GM12878 (cell line): ENCODE data around the gene GAK. TPM values are rescaled to one million over a fixed set of nuclear protein-coding genes. Genes with fewer than 3 reads are reported as not detected.

Experiments used
- ATAC-seq: fragments of 200-7000 bp; cut with Tn5 transposase; 3 replicates; pipeline ENCODE4 v1.9.1; 2020; ENCODE audit warnings: mild to moderate bottlenecking, moderate library complexity
- BruUV-seq: library from RNA; stranded (reverse); fragments of 400-500 nt; replicated peaks from 2 replicates; lab custom pipeline; 2021; lab: Mats Ljungman, UMichigan
- CTCF ChIA-PET: fragments of 300-600 bp; sonication (Branson Sonifier 250); formaldehyde crosslinking; extraction: SDS; loops from one replicate; lab custom pipeline; 2021; ENCODE audit warnings: inconsistent platforms; lab: Yijun Ruan, JAX
- POLR2A ChIA-PET: fragments of 350-600 bp; formaldehyde crosslinking; extraction: SDS; loops from one replicate; lab custom pipeline; 2021; ENCODE audit warnings: inconsistent platforms; lab: Charles Lee
- RAD21 ChIA-PET: fragments of 300-600 bp; sonication (Branson Sonifier 250); formaldehyde crosslinking; loops from one replicate; lab custom pipeline; 2023; ENCODE audit warnings: antibody characterized with exemption; ENCODE audit not compliant: unreplicated experiment; lab: Charles Lee
- SMC1A ChIA-PET: fragments of 300-600 bp; sonication (Branson Sonifier 250); formaldehyde crosslinking; loops from one replicate; lab custom pipeline; 2023; ENCODE audit not compliant: unreplicated experiment, uncharacterized antibody; lab: Charles Lee
- DNase-seq: peaks from one replicate; pipeline ENCODE4 v3.0.0-alpha.2; 2011; ENCODE audit warnings: low read depth, low spot score
- FAIRE-seq: peaks from 3 replicates; lab custom pipeline; 2011; peaks lifted over from hg19 to GRCh38; lab: Jason Lieb, UNC
- H2AFZ ChIP-seq: 2 replicates; pipeline ENCODE4 v1.6.0; 2011; ENCODE audit warnings: low read depth, low read length, control low read depth; ENCODE audit not compliant: control insufficient read depth
- H3K27ac ChIP-seq: 2 replicates; pipeline ENCODE4 v1.5.1; 2011; ENCODE audit warnings: control low read depth; ENCODE audit not compliant: control insufficient read depth, insufficient read depth
- H3K27me3 ChIP-seq, 2 experiments: replicated peaks in 1 of 2; 2 replicates each; pipeline versions ENCODE4 v1.6.0 to v1.6.1; 2011; ENCODE audit warnings: low read length in 1 of 2; ENCODE audit not compliant: control insufficient read depth in 2 of 2, insufficient read depth in 2 of 2
- H3K36me3 ChIP-seq, 2 experiments: 2 replicates each; pipeline ENCODE4 v1.5.1; 2011; ENCODE audit warnings: low read length in 1 of 2; ENCODE audit not compliant: control insufficient read depth in 2 of 2, insufficient read depth in 2 of 2
- H3K4me1 ChIP-seq: 2 replicates; pipeline ENCODE4 v1.6.1; 2011; ENCODE audit warnings: mild to moderate bottlenecking, low read length, moderate library complexity, mixed read lengths; ENCODE audit not compliant: control insufficient read depth, insufficient read depth
- H3K4me2 ChIP-seq: 2 replicates; pipeline ENCODE4 v1.6.0; 2011; ENCODE audit warnings: control low read depth; ENCODE audit not compliant: control insufficient read depth, insufficient read depth
- H3K4me3 ChIP-seq: fragments of 200-600 bp; sonication (generic); 2 replicates; pipeline ENCODE4 v1.5.1; 2016
- H3K79me2 ChIP-seq: 2 replicates; pipeline ENCODE4 v1.6.0; 2011; ENCODE audit warnings: low read length; ENCODE audit not compliant: control insufficient read depth, insufficient read depth
- H3K9ac ChIP-seq: 2 replicates; pipeline ENCODE4 v1.8.0; 2011; ENCODE audit warnings: low read length, control low read depth, mixed read lengths; ENCODE audit not compliant: control insufficient read depth, insufficient read depth
- H3K9me3 ChIP-seq: replicated peaks from 3 replicates; pipeline ENCODE4 v1.5.1; 2011; ENCODE audit warnings: mild to moderate bottlenecking, low read length; ENCODE audit not compliant: control insufficient read depth, insufficient read depth
- H4K20me1 ChIP-seq: 2 replicates; pipeline ENCODE4 v1.6.0; 2011; ENCODE audit not compliant: control insufficient read depth, insufficient read depth
- POLR2A ChIP-seq: IDR thresholded peaks from 2 replicates; pipeline ENCODE4 v1.6.1; 2011; ENCODE audit warnings: low read depth, mild to moderate bottlenecking, low read length
- ZNF274 ChIP-seq: IDR thresholded peaks from one replicate; pipeline ENCODE4 v1.8.0; 2011; ENCODE audit not compliant: insufficient read length, insufficient read depth
- WGBS: methylation state at CpG from one replicate; pipeline ENCODE4 v1.1.6; 2016; ENCODE audit warnings: low lambda C conversion rate; ENCODE audit not compliant: insufficient replicate concordance, insufficient coverage; ENCODE audit errors: missing lambda C conversion rate; 5-methylcytosine and 5-hydroxymethylcytosine counted together
- in situ Hi-C: fragments of 300-500 bp; cut with MboI; formaldehyde crosslinking; loops from 9 replicates; pipeline ENCODE4 v1.14.3; 2018; ENCODE audit warnings: mixed read lengths
- intact Hi-C: fragments of 100-400 bp; cut with micrococcal nuclease; formaldehyde crosslinking; loops from one replicate; pipeline ENCODE4 v1.14.2; 2022; ENCODE audit not compliant: unreplicated experiment
- polyA plus RNA-seq, 11 experiments: library from polyadenylated mRNA; depleted of rRNA in 4 of 11; unstranded in 6 of 11; stranded (reverse) in 5 of 11; fragments of >200 nt; fragmentation: Nextera tagmentation in 4 of 11; fragmentation: Illumina TruSeq in 1 of 11; extraction: Ambion mirVana in 4 of 11; extraction: Trizol in 1 of 11; gene quantifications; 1 replicate in 1 of 11; 2 replicates in 10 of 11; pipeline versions ENCODE4 v1.2.1 to v1.2.3, GENCODE V29; 2011 to 2016; ENCODE audit warnings: inconsistent platforms in 2 of 11, missing spikeins in 2 of 11, low read depth in 1 of 11
- total RNA-seq, 4 experiments: library from RNA; depleted of rRNA in 3 of 4; stranded (reverse); fragments of >200 nt in 3 of 4; fragmentation: Illumina TruSeq in 1 of 4; extraction: Trizol in 1 of 4; gene quantifications; 2 replicates each; pipeline versions ENCODE4 v1.2.1 to v1.2.3, GENCODE V29; 2013 to 2021

The GAK gene
- total and polyA plus RNA-seq, 10 of the 15 experiments (the other 5 are each of a cell fraction or from before 2014, with no cell fraction given) = 0.82 to 127 (median 53.8) TPM

- FAIRE-seq (no peak), ATAC-seq (no peak), DNase-seq (no peak)
- Histone ChIP-seq H3K27me3 (no peaks in the 10 kb centered on the region), H3K9ac (no peak overlapping the region), H4K20me1 (no peaks in the 10 kb centered on the region), H3K9me3 (no peaks in the 10 kb centered on the region), H2AFZ (no peak overlapping the region), H3K27ac (no peak overlapping the region), H3K4me1 (no peaks in the 10 kb centered on the region), H3K4me2 (no peak overlapping the region), H3K4me3 (no peak overlapping the region)
- SMC1A ChIA-PET = no interaction called here
- intact Hi-C loops = loop anchor here (10.0 kb wide), 1 partner anchor 91 kb away; the partner anchor contains the start of gene IDUA
- in situ Hi-C loops = no loop called here
- CTCF ChIA-PET = no interaction called here
- RAD21 ChIA-PET = no interaction called here
- TF ChIP-seq POLR2A = no peak; the same call in 1 of the 2 replicates
- TF ChIP-seq, all 136 proteins: peak for 0
- 92% methylated on average over 32 of the region's 40 CpGs for WGBS
- POLR2A ChIA-PET = no interaction called here
- no TSS peak for BruUV-seq
- Histone ChIP-seq H3K36me3 (peaks cover 5 to 33% of the 10 kb centered on the region in 2 experiments; a peak in 3 of 4 replicates), H3K79me2 (no peaks in the 10 kb centered on the region)
Measured at GRCh38 chr4:893995-894705, 38.0 kb downstream of the GAK start.

GRCh38 chr4:893276-893994, 38.7 kb downstream of the GAK start:
- ChIA-PET POLR2A (no interaction called here), SMC1A (interaction anchor here (0.5 kb wide), 1 partner anchor 95 kb away, joined by 4 read pairs; no protein-coding TSS in a partner anchor), CTCF (no interaction called here), RAD21 (no interaction called here)
- H3K36me3 ChIP-seq = peaks cover 5 to 38% of the 10 kb centered on the region in 2 experiments; a peak in 3 of 4 replicates
- no peak overlapping the region for H3K9ac ChIP-seq
- no peak overlapping the region for H3K4me2 ChIP-seq
- TF ChIP-seq ZNF274 (no peak), POLR2A (peak; percentile 28; the same call in 1 of the 2 replicates)
- WGBS = 96% methylated on average over 37 of the region's 41 CpGs
- BruUV-seq = no TSS peak
- FAIRE-seq (no peak), DNase-seq (no peak), ATAC-seq (no peak)
- H3K79me2 ChIP-seq = no peaks in the 10 kb centered on the region
- no peak overlapping the region for H3K27ac ChIP-seq
- in situ Hi-C loops (no loop called here), intact Hi-C loops (loop anchor here (10.0 kb wide), 1 partner anchor 91 kb away; the partner anchor contains the start of gene IDUA)
- H2AFZ ChIP-seq = no peak overlapping the region
- H3K4me1 ChIP-seq = no peaks in the 10 kb centered on the region
- H3K9me3 ChIP-seq = no peaks in the 10 kb centered on the region
- no peak overlapping the region for H3K4me3 ChIP-seq
- no peaks in the 10 kb centered on the region for H3K27me3 ChIP-seq
- H4K20me1 ChIP-seq = no peaks in the 10 kb centered on the region
